Measurements from ENCODE around the gene ZNF549.
"Not testable (repeated sequence)": the region's sequence is repeated elsewhere in the genome, so short reads cannot be mapped to it uniquely, and the experiment has no call there.

Gene ZNF549

GRCh38 chr19:57527136-57527881 lies at the start of gene ZNF549:
Gene ZNF549 (plus strand): TSS chr19:57527356. CDS start chr19:57527574, 218 bp downstream.
- Histone ChIP-seq H3K4me3 (ENCODE audit: low read depth, low read length, poor library complexity, severe bottlenecking) (peak within 1 kb of the TSS; percentile 98), H3K4me2 (ENCODE audit: low read length) (peak within 1 kb of the TSS; percentile 82), H3K9ac (ENCODE audit: low read length) (peak within 1 kb of the TSS; percentile 86), H4K20me1 (ENCODE audit: insufficient read depth, low read length) (no peaks in the 10 kb centered on the region), H3K9me2 (ENCODE audit: low read depth, low read length) (no peaks in the 10 kb centered on the region), H3K79me2 (ENCODE audit: insufficient read depth, low read length) (0 out of 2 replicates have a peak, but pooled peaks cover 6% of the 10 kb centered on the region), H3F3A (ENCODE audit: insufficient read depth, low read length) (no peaks in the 10 kb centered on the region), H3K4me1 (ENCODE audit: insufficient read depth, low read length, severe bottlenecking) (peaks cover 8% of the 10 kb centered on the region), H2AFZ (ENCODE audit: low read length) (peak within 1 kb of the TSS; percentile 46), H3K36me3 (ENCODE audit: insufficient read depth, low read length) (peaks cover 7% of the 10 kb centered on the region), H3K27ac (ENCODE audit: low read depth, low read length, poor library complexity, severe bottlenecking) (no peak within 1 kb of the TSS), H3K27me3 (ENCODE audit: insufficient read depth, low read length) (no peaks in the 10 kb centered on the region), H3K9me3 (ENCODE audit: low read length) (peaks cover 18% of the 10 kb centered on the region; the same call in 1 of the 2 replicates)
- TF ChIP-seq, protein P1, sequence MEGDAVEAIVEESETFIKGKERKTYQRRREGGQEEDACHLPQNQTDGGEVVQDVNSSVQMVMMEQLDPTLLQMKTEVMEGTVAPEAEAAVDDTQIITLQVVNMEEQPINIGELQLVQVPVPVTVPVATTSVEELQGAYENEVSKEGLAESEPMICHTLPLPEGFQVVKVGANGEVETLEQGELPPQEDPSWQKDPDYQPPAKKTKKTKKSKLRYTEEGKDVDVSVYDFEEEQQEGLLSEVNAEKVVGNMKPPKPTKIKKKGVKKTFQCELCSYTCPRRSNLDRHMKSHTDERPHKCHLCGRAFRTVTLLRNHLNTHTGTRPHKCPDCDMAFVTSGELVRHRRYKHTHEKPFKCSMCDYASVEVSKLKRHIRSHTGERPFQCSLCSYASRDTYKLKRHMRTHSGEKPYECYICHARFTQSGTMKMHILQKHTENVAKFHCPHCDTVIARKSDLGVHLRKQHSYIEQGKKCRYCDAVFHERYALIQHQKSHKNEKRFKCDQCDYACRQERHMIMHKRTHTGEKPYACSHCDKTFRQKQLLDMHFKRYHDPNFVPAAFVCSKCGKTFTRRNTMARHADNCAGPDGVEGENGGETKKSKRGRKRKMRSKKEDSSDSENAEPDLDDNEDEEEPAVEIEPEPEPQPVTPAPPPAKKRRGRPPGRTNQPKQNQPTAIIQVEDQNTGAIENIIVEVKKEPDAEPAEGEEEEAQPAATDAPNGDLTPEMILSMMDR (IDR thresholded peaks at IDR 0.05; ENCODE audit: low read length), result no peak
- no peak for TF ChIP-seq EZH2 (IDR thresholded peaks at IDR 0.05; ENCODE audit: borderline replicate concordance, low read length)

DNA sequence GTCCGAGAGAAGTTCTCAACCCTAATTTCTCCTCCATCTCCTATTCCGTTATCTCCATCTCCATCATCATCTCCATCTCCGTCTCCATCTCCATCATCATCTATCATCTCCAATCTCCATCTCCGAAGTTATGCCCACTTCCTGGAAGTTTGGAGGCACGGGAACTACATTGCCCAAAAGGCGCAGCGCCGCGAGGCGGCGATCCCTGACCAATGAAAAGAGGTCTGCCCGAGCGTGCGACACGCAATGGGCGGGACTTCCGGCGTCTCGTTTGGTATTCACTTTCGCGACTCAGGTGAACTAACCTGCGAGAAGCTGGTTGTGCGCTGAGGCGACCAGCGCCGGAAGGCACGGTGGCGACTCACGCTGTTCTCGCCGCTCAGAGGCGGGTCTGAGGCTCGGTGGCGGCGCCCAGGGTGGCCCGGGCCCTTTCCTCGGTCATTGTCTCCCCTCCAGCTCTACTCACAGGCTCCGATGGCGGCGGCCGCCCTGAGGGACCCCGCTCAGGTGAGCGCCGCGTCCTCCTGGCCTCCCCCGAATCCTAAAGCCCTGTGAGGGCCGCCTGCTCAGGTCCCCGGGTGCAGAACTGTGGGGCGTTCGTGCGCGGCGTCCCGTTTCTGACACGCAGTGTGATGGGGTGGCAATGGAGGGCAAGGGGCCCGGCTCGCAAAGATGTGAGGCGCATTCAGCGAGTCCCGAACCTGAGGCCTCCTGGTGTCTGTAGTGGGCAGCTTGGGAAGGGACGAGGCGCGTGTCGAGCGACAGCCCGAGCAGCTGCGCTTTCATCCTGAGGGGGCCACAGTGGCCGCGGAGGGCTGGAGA lies 39.5 kb upstream of the ZNF549 start, which contains the start of gene ZNF419:
Gene ZNF419, plus strand, starts transcription at position 274 of the 822 bp plus-strand sequence. Its CDS starts 201 bp downstream, at position 475.
- H3K9me2 ChIP-seq (ENCODE audit: low read depth, low read length); H3K4me1 ChIP-seq (ENCODE audit: insufficient read depth, low read length, severe bottlenecking); H4K20me1 ChIP-seq (ENCODE audit: insufficient read depth, low read length); H3K27ac ChIP-seq (ENCODE audit: low read depth, low read length, poor library complexity, severe bottlenecking); H3K36me3 ChIP-seq (ENCODE audit: insufficient read depth, low read length); H3F3A ChIP-seq (ENCODE audit: insufficient read depth, low read length); H3K79me2 ChIP-seq (ENCODE audit: insufficient read depth, low read length); H3K27me3 ChIP-seq (ENCODE audit: insufficient read depth, low read length); H3K9me3 ChIP-seq (ENCODE audit: low read length): not testable (repeated sequence)
- Histone ChIP-seq H3K4me3 (ENCODE audit: low read depth, low read length, poor library complexity, severe bottlenecking) (peak within 1 kb of the TSS; percentile 79), H3K9ac (ENCODE audit: low read length) (peak within 1 kb of the TSS; percentile 77), H3K4me2 (ENCODE audit: low read length) (peak within 1 kb of the TSS; percentile 56), H2AFZ (ENCODE audit: low read length) (0 out of 2 replicates have a peak within 1 kb of the TSS, but pooled peaks have one; percentile 51)

GRCh38 chr19:57488299-57488644 lies 38.9 kb upstream of the ZNF549 start:
- not testable (repeated sequence) for H3K27ac ChIP-seq (ENCODE audit: low read depth, low read length, poor library complexity, severe bottlenecking); H2AFZ ChIP-seq (ENCODE audit: low read length); H3K79me2 ChIP-seq (ENCODE audit: insufficient read depth, low read length); H3K27me3 ChIP-seq (ENCODE audit: insufficient read depth, low read length); H3F3A ChIP-seq (ENCODE audit: insufficient read depth, low read length); H3K9me2 ChIP-seq (ENCODE audit: low read depth, low read length); H3K9me3 ChIP-seq (ENCODE audit: low read length); H3K4me1 ChIP-seq (ENCODE audit: insufficient read depth, low read length, severe bottlenecking); H4K20me1 ChIP-seq (ENCODE audit: insufficient read depth, low read length)
- Histone ChIP-seq H3K36me3 (ENCODE audit: insufficient read depth, low read length) (peaks cover 13% of the 10 kb centered on the region), H3K4me3 (ENCODE audit: low read depth, low read length, poor library complexity, severe bottlenecking) (peak overlapping the region; percentile 38), H3K9ac (ENCODE audit: low read length) (peak overlapping the region; percentile 10; the same call in 1 of the 2 replicates), H3K4me2 (ENCODE audit: low read length) (peak overlapping the region; percentile 56)

DNA sequence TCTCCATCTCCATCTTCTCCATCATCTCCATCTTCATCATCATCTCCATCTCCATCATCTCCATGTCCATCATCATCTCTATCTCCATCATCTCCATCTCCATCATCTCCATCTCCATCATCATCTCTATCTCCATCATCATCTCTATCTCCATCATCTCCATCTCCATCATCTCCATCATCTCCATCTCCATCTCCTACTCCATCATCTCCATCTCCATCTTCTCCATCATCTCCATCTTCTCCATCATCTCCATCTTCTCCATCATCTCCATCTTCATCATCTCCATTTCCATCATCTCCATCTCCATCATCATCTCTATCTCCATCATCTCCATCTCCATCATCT lies 27.9 kb upstream of the ZNF549 start:
- H3K27me3 ChIP-seq (ENCODE audit: insufficient read depth, low read length); H3K9me2 ChIP-seq (ENCODE audit: low read depth, low read length); H3K4me1 ChIP-seq (ENCODE audit: insufficient read depth, low read length, severe bottlenecking); H3K27ac ChIP-seq (ENCODE audit: low read depth, low read length, poor library complexity, severe bottlenecking); H3K9ac ChIP-seq (ENCODE audit: low read length); H4K20me1 ChIP-seq (ENCODE audit: insufficient read depth, low read length); H3K9me3 ChIP-seq (ENCODE audit: low read length); H3F3A ChIP-seq (ENCODE audit: insufficient read depth, low read length); H2AFZ ChIP-seq (ENCODE audit: low read length): not testable (repeated sequence)
- Histone ChIP-seq H3K36me3 (ENCODE audit: insufficient read depth, low read length) (peaks cover 30% of the 10 kb centered on the region), H3K4me2 (ENCODE audit: low read length) (0 out of 2 replicates have a peak overlapping the region, but pooled peaks have one; percentile 16), H3K79me2 (ENCODE audit: insufficient read depth, low read length) (peaks cover 10% of the 10 kb centered on the region; the same call in 1 of the 2 replicates), H3K4me3 (ENCODE audit: low read depth, low read length, poor library complexity, severe bottlenecking) (peak overlapping the region; percentile 73)

DNA sequence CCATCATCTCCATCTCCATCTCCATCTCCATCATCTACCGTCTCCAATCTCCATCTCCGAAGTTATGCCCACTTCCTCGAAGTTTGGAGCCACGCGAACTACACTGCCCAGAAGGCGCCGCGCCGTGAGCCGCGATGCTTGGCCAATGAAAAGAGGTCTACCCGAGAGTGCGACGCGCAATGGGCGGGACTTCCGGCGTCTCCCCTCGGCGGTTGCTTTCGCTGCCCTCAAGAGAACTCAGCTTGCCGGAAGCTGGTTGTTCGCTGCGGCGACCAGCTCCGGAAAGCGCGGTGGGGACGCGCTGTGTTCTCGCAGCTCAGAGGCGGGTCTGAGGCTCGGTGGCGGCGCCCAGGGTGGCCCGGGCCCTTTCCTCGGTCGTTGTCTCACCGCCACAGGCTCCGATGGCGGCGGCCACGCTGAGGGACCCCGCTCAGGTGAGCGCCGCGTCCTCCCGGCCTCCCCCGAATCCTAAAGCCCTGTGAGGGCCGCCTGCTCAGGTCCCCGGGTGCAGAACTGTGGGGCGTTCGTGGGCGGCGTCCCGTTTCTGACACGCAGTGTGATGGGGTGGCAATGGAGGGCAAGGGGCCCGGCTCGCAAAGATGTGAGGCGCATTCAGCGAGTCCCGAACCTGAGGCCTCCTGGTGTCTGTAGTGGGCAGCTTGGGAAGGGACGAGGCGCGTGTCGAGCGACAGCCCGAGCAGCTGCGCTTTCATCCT lies 27.3 kb upstream of the ZNF549 start, which contains the start of gene ZNF773:
Gene ZNF773, plus strand, starts transcription at position 259 of the 716 bp plus-strand sequence. Its CDS starts 143 bp downstream, at position 402.
- H4K20me1 ChIP-seq (ENCODE audit: insufficient read depth, low read length); H3K9me2 ChIP-seq (ENCODE audit: low read depth, low read length); H3K4me1 ChIP-seq (ENCODE audit: insufficient read depth, low read length, severe bottlenecking); H3F3A ChIP-seq (ENCODE audit: insufficient read depth, low read length); H3K9me3 ChIP-seq (ENCODE audit: low read length); H3K27ac ChIP-seq (ENCODE audit: low read depth, low read length, poor library complexity, severe bottlenecking); H3K27me3 ChIP-seq (ENCODE audit: insufficient read depth, low read length): not testable (repeated sequence)
- peak within 1 kb of the TSS; percentile 73 for H3K4me3 ChIP-seq (ENCODE audit: low read depth, low read length, poor library complexity, severe bottlenecking)
- H3K4me2 ChIP-seq (ENCODE audit: low read length), result peak within 1 kb of the TSS; percentile 60
- peaks cover 32% of the 10 kb centered on the region for H3K36me3 ChIP-seq (ENCODE audit: insufficient read depth, low read length)
- H2AFZ ChIP-seq (ENCODE audit: low read length), result peak within 1 kb of the TSS; percentile 7; the same call in 1 of the 2 replicates
- peak within 1 kb of the TSS; percentile 79 for H3K9ac ChIP-seq (ENCODE audit: low read length)
- H3K79me2 ChIP-seq (ENCODE audit: insufficient read depth, low read length), result peaks cover 10% of the 10 kb centered on the region; the same call in 1 of the 2 replicates

GRCh38 chr19:57500400-57500799 lies 26.8 kb upstream of the ZNF549 start:
- H3K27me3 ChIP-seq (ENCODE audit: insufficient read depth, low read length); H3K9me3 ChIP-seq (ENCODE audit: low read length); H3F3A ChIP-seq (ENCODE audit: insufficient read depth, low read length); H3K4me1 ChIP-seq (ENCODE audit: insufficient read depth, low read length, severe bottlenecking); H3K27ac ChIP-seq (ENCODE audit: low read depth, low read length, poor library complexity, severe bottlenecking); H2AFZ ChIP-seq (ENCODE audit: low read length); H3K9me2 ChIP-seq (ENCODE audit: low read depth, low read length); H4K20me1 ChIP-seq (ENCODE audit: insufficient read depth, low read length): not testable (repeated sequence)
- Histone ChIP-seq H3K4me2 (ENCODE audit: low read length) (peak overlapping the region; percentile 60), H3K79me2 (ENCODE audit: insufficient read depth, low read length) (peaks cover 10% of the 10 kb centered on the region; the same call in 1 of the 2 replicates), H3K9ac (ENCODE audit: low read length) (peak overlapping the region; percentile 38; the same call in 1 of the 2 replicates), H3K4me3 (ENCODE audit: low read depth, low read length, poor library complexity, severe bottlenecking) (peak overlapping the region; percentile 73), H3K36me3 (ENCODE audit: insufficient read depth, low read length) (peaks cover 36% of the 10 kb centered on the region)
